DND-41 (cell line): ENCODE measurements around the gene NHLRC2.

Experiments used
- CTCF ChIP-seq: IDR thresholded peaks from 2 replicates; pipeline ENCODE4 v1.5.1; 2012; ENCODE audit warnings: borderline replicate concordance, low read length, moderate library complexity, mild to moderate bottlenecking; ENCODE audit not compliant: poor library complexity, severe bottlenecking; ENCODE audit errors: extremely low read depth
- EZH2 ChIP-seq: IDR thresholded peaks from 3 replicates; pipeline ENCODE4 v1.6.1; 2012; ENCODE audit warnings: borderline replicate concordance, low read depth, mild to moderate bottlenecking, moderate library complexity, low read length, inconsistent platforms; ENCODE audit not compliant: severe bottlenecking

GRCh38 chr10:113876461-113876860 lies 22.0 kb downstream of the NHLRC2 start:
- TF ChIP-seq CTCF (no peak), EZH2 (no peak)
